MM.1S (cell line): ENCODE results near the gene STK32B.

Experiments used
- DNase-seq: peaks from one replicate; pipeline ENCODE4 v3.0.0-alpha.2; 2015
- H2AFZ ChIP-seq: fragments of 300-600 bp; sonication (generic); 2 replicates; pipeline ENCODE4 v1.6.0; 2016; ENCODE audit warnings: antibody characterized with exemption, low read length
- H3F3A ChIP-seq: fragments of 300-600 bp; sonication (generic); 2 replicates; pipeline ENCODE4 v1.6.1; 2016; ENCODE audit warnings: mild to moderate bottlenecking, antibody characterized with exemption, low read length, moderate library complexity, mixed read lengths; ENCODE audit not compliant: insufficient read depth
- H3K27ac ChIP-seq: fragments of 300-600 bp; sonication (generic); 2 replicates; pipeline ENCODE4 v1.5.1; 2016; ENCODE audit warnings: mild to moderate bottlenecking, low read length
- H3K27me3 ChIP-seq: fragments of 300-600 bp; sonication (generic); replicated peaks from 2 replicates; pipeline ENCODE4 v1.6.0; 2016; ENCODE audit warnings: low read length; ENCODE audit not compliant: insufficient read depth
- H3K36me3 ChIP-seq: fragments of 300-600 bp; sonication (generic); replicated peaks from 2 replicates; pipeline ENCODE4 v1.6.1; 2016; ENCODE audit warnings: mild to moderate bottlenecking, low read length, mixed read lengths; ENCODE audit not compliant: insufficient read depth
- H3K4me1 ChIP-seq: fragments of 300-600 bp; sonication (generic); 2 replicates; pipeline ENCODE4 v1.6.1; 2016; ENCODE audit warnings: low read length, mixed read lengths
- H3K4me2 ChIP-seq: fragments of 300-600 bp; sonication (generic); 2 replicates; pipeline ENCODE4 v1.6.0; 2016; ENCODE audit warnings: low read depth, low read length
- H3K4me3 ChIP-seq: fragments of 300-600 bp; sonication (generic); 2 replicates; pipeline ENCODE4 v1.5.1; 2016; ENCODE audit warnings: low read length, mixed read lengths
- H3K79me2 ChIP-seq: fragments of 300-600 bp; sonication (generic); 2 replicates; pipeline ENCODE4 v1.6.1; 2016; ENCODE audit warnings: mixed run types, low read length, mixed read lengths
- H3K9ac ChIP-seq: fragments of 300-600 bp; sonication (generic); 2 replicates; pipeline ENCODE4 v1.6.1; 2016; ENCODE audit warnings: low read length, mixed read lengths
- H3K9me2 ChIP-seq: fragments of 300-600 bp; sonication (generic); replicated peaks from 2 replicates; pipeline ENCODE4 v1.6.1; 2016; ENCODE audit warnings: mild to moderate bottlenecking, low read length, mixed read lengths; ENCODE audit not compliant: insufficient read depth
- H3K9me3 ChIP-seq: fragments of 300-600 bp; sonication (generic); replicated peaks from 2 replicates; pipeline ENCODE4 v1.6.1; 2016; ENCODE audit warnings: mild to moderate bottlenecking, low read length, mixed read lengths; ENCODE audit not compliant: insufficient read depth
- H4K20me1 ChIP-seq: fragments of 300-600 bp; sonication (generic); 2 replicates; pipeline ENCODE4 v1.6.1; 2016; ENCODE audit warnings: mild to moderate bottlenecking, low read length, moderate library complexity, mixed read lengths; ENCODE audit not compliant: insufficient read depth
- CTCF ChIP-seq: fragments of 300-600 bp; sonication (generic); IDR thresholded peaks from 2 replicates; pipeline ENCODE4 v1.5.1; 2016; ENCODE audit warnings: antibody characterized with exemption, low read length, mixed read lengths
- EZH2 ChIP-seq: fragments of 300-600 bp; sonication (generic); optimal IDR thresholded peaks from 2 replicates; pipeline ENCODE3; 2017; ENCODE audit warnings: low read depth, mild to moderate bottlenecking, antibody characterized with exemption, low read length, mixed read lengths
- EZH2phosphoT487 ChIP-seq: fragments of 300-600 bp; sonication (generic); IDR thresholded peaks from 2 replicates; pipeline ENCODE4 v1.6.1; 2018; ENCODE audit warnings: antibody characterized with exemption, low read length

Gene STK32B

GRCh38 chr4:5186271-5187064 is 135.2 kb downstream of the STK32B start:
- no peak overlapping the region for H3K27ac ChIP-seq
- H4K20me1 ChIP-seq = no peaks in the 10 kb centered on the region
- H3K79me2 ChIP-seq = no peaks in the 10 kb centered on the region
- H3K27me3 ChIP-seq = no peaks in the 10 kb centered on the region
- no peak overlapping the region for H3K9ac ChIP-seq
- H3K4me3 ChIP-seq = no peak overlapping the region
- no peaks in the 10 kb centered on the region for H3K9me2 ChIP-seq
- H2AFZ ChIP-seq = no peak overlapping the region
- DNase-seq = no peak
- no peaks in the 10 kb centered on the region for H3F3A ChIP-seq
- TF ChIP-seq CTCF (no peak), EZH2phosphoT487 (no peak), EZH2 (no peak)
- H3K4me2 ChIP-seq = no peak overlapping the region
- no peaks in the 10 kb centered on the region for H3K9me3 ChIP-seq
- H3K36me3 ChIP-seq = no peaks in the 10 kb centered on the region
- no peaks in the 10 kb centered on the region for H3K4me1 ChIP-seq

DNA sequence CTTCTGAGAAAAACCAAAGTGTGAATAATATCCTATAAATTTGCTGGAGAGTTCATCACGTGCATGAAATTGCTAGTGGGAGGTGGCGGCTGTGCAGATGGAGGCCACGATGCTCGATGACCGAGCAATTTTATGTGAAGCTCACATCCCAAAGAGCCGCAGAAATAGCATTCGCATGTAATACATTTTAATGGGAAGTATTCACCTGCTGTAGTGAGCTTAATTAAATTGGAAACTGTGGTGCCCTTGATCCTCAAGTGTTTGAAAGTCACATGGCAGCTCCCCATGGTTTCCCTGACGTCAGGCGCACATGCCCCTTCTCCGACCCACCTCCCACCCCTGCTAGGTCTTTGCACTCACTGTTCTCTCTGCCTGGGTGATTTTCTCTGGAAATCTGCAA is 136.8 kb downstream of the STK32B start:
- H3K9me3 ChIP-seq = no peaks in the 10 kb centered on the region
- no peaks in the 10 kb centered on the region for H3K36me3 ChIP-seq
- no peak for TF ChIP-seq EZH2
- TF ChIP-seq EZH2phosphoT487 = no peak
- H3K27me3 ChIP-seq = no peaks in the 10 kb centered on the region
- H3K9me2 ChIP-seq = no peaks in the 10 kb centered on the region
- H3K4me3 ChIP-seq = no peak overlapping the region
- H3K4me1 ChIP-seq = no peaks in the 10 kb centered on the region
- no peak overlapping the region for H2AFZ ChIP-seq
- H3F3A ChIP-seq = no peaks in the 10 kb centered on the region
- H3K9ac ChIP-seq = no peak overlapping the region
- H3K4me2 ChIP-seq = no peak overlapping the region
- H4K20me1 ChIP-seq = no peaks in the 10 kb centered on the region
- no peak overlapping the region for H3K27ac ChIP-seq
- no peaks in the 10 kb centered on the region for H3K79me2 ChIP-seq
- DNase-seq = no peak

GRCh38 chr4:5191831-5192230 is 140.6 kb downstream of the STK32B start:
- Histone ChIP-seq H2AFZ (no peak overlapping the region), H3K9me2 (no peaks in the 10 kb centered on the region), H3K27me3 (no peaks in the 10 kb centered on the region), H3K4me2 (no peak overlapping the region), H3K36me3 (no peaks in the 10 kb centered on the region), H3F3A (no peaks in the 10 kb centered on the region), H3K4me3 (no peak overlapping the region), H3K9ac (no peak overlapping the region), H4K20me1 (no peaks in the 10 kb centered on the region), H3K27ac (no peak overlapping the region), H3K79me2 (no peaks in the 10 kb centered on the region), H3K4me1 (no peaks in the 10 kb centered on the region), H3K9me3 (no peaks in the 10 kb centered on the region)
- TF ChIP-seq CTCF (no peak), EZH2phosphoT487 (no peak), EZH2 (no peak)
- DNase-seq = no peak

GRCh38 chr4:5192271-5192670 is 141.0 kb downstream of the STK32B start:
- Histone ChIP-seq H3K4me3 (no peak overlapping the region), H3K9me3 (no peaks in the 10 kb centered on the region), H2AFZ (no peak overlapping the region), H3K9me2 (no peaks in the 10 kb centered on the region), H3K4me2 (no peak overlapping the region), H3F3A (no peaks in the 10 kb centered on the region), H3K36me3 (no peaks in the 10 kb centered on the region), H3K79me2 (no peaks in the 10 kb centered on the region), H3K9ac (no peak overlapping the region), H3K4me1 (no peaks in the 10 kb centered on the region), H4K20me1 (no peaks in the 10 kb centered on the region), H3K27ac (no peak overlapping the region), H3K27me3 (no peaks in the 10 kb centered on the region)
- TF ChIP-seq EZH2phosphoT487 = no peak
- no peak for TF ChIP-seq EZH2
- no peak for TF ChIP-seq CTCF
- no peak for DNase-seq
